K562 (cell line): ENCODE measurements around the gene CFDP1. TPM values are rescaled to one million over a fixed set of nuclear protein-coding genes. Genes with fewer than 3 reads are reported as not detected.

Experiments used
- GTF2E2 ChIP-seq: fragments of 200-800 bp; sonication (Bioruptor generic); IDR thresholded peaks from 2 replicates; pipeline ENCODE4 v1.6.1; 2016; ENCODE audit warnings: missing genetic modification characterization, missing compliant biosample characterization
- KAT7 ChIP-seq: sonication (generic); formaldehyde crosslinking; IDR thresholded peaks from 2 replicates; pipeline ENCODE4 v1.8.0; 2022; ENCODE audit warnings: missing genetic modification reagents, mild to moderate bottlenecking, borderline replicate concordance
- NRF1 ChIP-seq, 2 experiments: fragments of 450-650 bp; IDR thresholded peaks in 1 of 2; conservative IDR thresholded peaks in 1 of 2; 2 replicates each; pipeline ENCODE4 v1.6.1; 2014; ENCODE audit warnings: mild to moderate bottlenecking in 2 of 2
- OTX1 ChIP-seq: fragments of 450-650 bp; formaldehyde crosslinking; IDR thresholded peaks from 2 replicates; pipeline ENCODE4 v1.4.0; 2022; ENCODE audit warnings: mild to moderate bottlenecking
- PHF8 ChIP-seq: fragments of 200-600 bp; sonication (generic); IDR thresholded peaks from 2 replicates; pipeline ENCODE4 v1.6.1; 2012; ENCODE audit warnings: mixed run types, mild to moderate bottlenecking, inconsistent platforms, low read length, moderate library complexity, borderline replicate concordance
- POLR3A ChIP-seq: IDR thresholded peaks from 2 replicates; pipeline ENCODE4 v1.6.1; 2011; ENCODE audit warnings: borderline replicate concordance, mild to moderate bottlenecking, moderate library complexity; ENCODE audit not compliant: insufficient read length, insufficient read depth; ENCODE audit errors: extremely low read depth
- SIX5 ChIP-seq, 2 experiments: IDR thresholded peaks; 2 replicates each; pipeline ENCODE4 v1.6.1; 2011; ENCODE audit warnings: low read length in 2 of 2, borderline replicate concordance in 1 of 2, low read depth in 1 of 2, mild to moderate bottlenecking in 1 of 2, moderate library complexity in 1 of 2; ENCODE audit not compliant: insufficient read depth in 1 of 2
- SOX6 ChIP-seq: fragments of 450-650 bp; IDR thresholded peaks from 2 replicates; pipeline ENCODE4 v1.6.1; 2014; ENCODE audit warnings: mild to moderate bottlenecking
- TARDBP ChIP-seq: fragments of 450-650 bp; IDR thresholded peaks from 2 replicates; pipeline ENCODE4 v1.6.1; 2016
- YY1 ChIP-seq, 3 experiments: IDR thresholded peaks; 2 replicates each; pipeline ENCODE4 v1.6.1; 2011; ENCODE audit warnings: low read length in 2 of 3, mild to moderate bottlenecking in 2 of 3, moderate library complexity in 2 of 3, borderline replicate concordance in 1 of 3, control low read depth in 1 of 3, low read depth in 1 of 3; ENCODE audit not compliant: insufficient read depth in 3 of 3, insufficient replicate concordance in 2 of 3, control insufficient read depth in 1 of 3, insufficient read length in 1 of 3; ENCODE audit errors: extremely low read depth in 1 of 3
- ZFX ChIP-seq: sonication (generic); formaldehyde crosslinking; IDR thresholded peaks from 2 replicates; pipeline ENCODE4 v1.8.0; 2022; ENCODE audit warnings: mild to moderate bottlenecking, missing genetic modification reagents, moderate library complexity
- ZNF589 ChIP-seq: fragments of 200-800 bp; sonication (Bioruptor generic); IDR thresholded peaks from 2 replicates; pipeline ENCODE4 v1.6.1; 2016; ENCODE audit warnings: low read depth, missing genetic modification characterization, missing compliant biosample characterization
- polyA plus RNA-seq, 8 experiments: library from polyadenylated mRNA; depleted of rRNA in 4 of 8; stranded (reverse) in 5 of 8; unstranded in 3 of 8; fragments of >200 nt; fragmentation: Nextera tagmentation in 2 of 8; fragmentation: Illumina TruSeq in 1 of 8; extraction: Ambion mirVana in 2 of 8; extraction: Trizol in 1 of 8; gene quantifications; 2 replicates each; pipeline versions ENCODE4 v1.2.1 to v1.2.3, GENCODE V29; 2011 to 2014; ENCODE audit warnings: inconsistent platforms in 1 of 8, missing spikeins in 1 of 8
- total RNA-seq, 7 experiments: library from RNA; depleted of rRNA in 6 of 7; stranded (reverse); fragments of >200 nt in 6 of 7; fragmentation: Illumina TruSeq in 2 of 7; extraction: Trizol in 2 of 7; gene quantifications; 2 replicates each; pipeline versions ENCODE4 v1.2.1 to v1.2.3, GENCODE V29; 2011 to 2021; ENCODE audit warnings: low replicate concordance in 1 of 7
- TF ChIP-seq, protein P1 (sequence below): fragments of 200-600 bp; sonication (generic); IDR thresholded peaks from one replicate; pipeline ENCODE4 v1.6.1; 2012; ENCODE audit warnings: mild to moderate bottlenecking, low read depth, low read length, inconsistent platforms
- TF ChIP-seq, protein P2 (sequence below): fragments of 250-450 bp; sonication (Bioruptor Pico); IDR thresholded peaks from 2 replicates; pipeline ENCODE4 v1.5.0; 2020; ENCODE audit warnings: mild to moderate bottlenecking

CFDP1 gene
- total and polyA plus RNA-seq, 9 of the 15 experiments (the other 6 are each of a cell fraction or from before 2014, with no cell fraction given): 31.5 to 78.4 (median 61.7) TPM

DNA sequence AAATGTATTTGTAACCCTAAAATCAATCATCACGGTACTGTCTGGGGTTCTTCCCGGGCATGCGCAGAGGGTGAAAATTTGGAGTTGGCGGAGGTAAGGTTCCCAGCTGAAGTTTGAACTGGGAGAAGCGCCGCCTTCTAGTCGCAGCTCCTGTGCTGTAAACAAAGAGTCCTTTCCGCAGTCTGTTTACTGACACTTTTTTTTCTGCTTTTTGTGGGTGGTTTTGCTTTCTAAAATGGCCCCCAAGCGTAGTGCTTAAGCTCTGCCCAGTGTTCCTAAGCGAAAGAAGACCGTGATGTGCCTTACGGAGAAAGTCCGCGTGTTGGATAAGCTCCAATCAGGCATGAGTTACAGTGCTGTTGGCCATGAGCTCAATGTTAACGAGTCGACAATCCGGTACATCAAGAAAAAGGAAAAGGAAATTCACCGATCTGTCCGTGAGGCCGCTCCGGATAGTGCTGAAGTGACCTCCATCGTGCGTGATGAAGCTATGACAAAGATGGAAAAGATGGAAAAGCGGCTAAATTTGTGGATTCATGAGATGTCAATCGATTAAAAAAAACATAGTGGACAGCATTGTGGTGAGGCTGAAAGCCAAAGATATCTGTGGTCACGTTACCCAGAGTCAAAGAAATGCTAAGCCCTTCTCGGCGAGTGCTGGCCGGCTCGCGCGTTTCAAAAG lies 570 bp upstream of the CFDP1 start (continued):
- TF ChIP-seq, protein P1, sequence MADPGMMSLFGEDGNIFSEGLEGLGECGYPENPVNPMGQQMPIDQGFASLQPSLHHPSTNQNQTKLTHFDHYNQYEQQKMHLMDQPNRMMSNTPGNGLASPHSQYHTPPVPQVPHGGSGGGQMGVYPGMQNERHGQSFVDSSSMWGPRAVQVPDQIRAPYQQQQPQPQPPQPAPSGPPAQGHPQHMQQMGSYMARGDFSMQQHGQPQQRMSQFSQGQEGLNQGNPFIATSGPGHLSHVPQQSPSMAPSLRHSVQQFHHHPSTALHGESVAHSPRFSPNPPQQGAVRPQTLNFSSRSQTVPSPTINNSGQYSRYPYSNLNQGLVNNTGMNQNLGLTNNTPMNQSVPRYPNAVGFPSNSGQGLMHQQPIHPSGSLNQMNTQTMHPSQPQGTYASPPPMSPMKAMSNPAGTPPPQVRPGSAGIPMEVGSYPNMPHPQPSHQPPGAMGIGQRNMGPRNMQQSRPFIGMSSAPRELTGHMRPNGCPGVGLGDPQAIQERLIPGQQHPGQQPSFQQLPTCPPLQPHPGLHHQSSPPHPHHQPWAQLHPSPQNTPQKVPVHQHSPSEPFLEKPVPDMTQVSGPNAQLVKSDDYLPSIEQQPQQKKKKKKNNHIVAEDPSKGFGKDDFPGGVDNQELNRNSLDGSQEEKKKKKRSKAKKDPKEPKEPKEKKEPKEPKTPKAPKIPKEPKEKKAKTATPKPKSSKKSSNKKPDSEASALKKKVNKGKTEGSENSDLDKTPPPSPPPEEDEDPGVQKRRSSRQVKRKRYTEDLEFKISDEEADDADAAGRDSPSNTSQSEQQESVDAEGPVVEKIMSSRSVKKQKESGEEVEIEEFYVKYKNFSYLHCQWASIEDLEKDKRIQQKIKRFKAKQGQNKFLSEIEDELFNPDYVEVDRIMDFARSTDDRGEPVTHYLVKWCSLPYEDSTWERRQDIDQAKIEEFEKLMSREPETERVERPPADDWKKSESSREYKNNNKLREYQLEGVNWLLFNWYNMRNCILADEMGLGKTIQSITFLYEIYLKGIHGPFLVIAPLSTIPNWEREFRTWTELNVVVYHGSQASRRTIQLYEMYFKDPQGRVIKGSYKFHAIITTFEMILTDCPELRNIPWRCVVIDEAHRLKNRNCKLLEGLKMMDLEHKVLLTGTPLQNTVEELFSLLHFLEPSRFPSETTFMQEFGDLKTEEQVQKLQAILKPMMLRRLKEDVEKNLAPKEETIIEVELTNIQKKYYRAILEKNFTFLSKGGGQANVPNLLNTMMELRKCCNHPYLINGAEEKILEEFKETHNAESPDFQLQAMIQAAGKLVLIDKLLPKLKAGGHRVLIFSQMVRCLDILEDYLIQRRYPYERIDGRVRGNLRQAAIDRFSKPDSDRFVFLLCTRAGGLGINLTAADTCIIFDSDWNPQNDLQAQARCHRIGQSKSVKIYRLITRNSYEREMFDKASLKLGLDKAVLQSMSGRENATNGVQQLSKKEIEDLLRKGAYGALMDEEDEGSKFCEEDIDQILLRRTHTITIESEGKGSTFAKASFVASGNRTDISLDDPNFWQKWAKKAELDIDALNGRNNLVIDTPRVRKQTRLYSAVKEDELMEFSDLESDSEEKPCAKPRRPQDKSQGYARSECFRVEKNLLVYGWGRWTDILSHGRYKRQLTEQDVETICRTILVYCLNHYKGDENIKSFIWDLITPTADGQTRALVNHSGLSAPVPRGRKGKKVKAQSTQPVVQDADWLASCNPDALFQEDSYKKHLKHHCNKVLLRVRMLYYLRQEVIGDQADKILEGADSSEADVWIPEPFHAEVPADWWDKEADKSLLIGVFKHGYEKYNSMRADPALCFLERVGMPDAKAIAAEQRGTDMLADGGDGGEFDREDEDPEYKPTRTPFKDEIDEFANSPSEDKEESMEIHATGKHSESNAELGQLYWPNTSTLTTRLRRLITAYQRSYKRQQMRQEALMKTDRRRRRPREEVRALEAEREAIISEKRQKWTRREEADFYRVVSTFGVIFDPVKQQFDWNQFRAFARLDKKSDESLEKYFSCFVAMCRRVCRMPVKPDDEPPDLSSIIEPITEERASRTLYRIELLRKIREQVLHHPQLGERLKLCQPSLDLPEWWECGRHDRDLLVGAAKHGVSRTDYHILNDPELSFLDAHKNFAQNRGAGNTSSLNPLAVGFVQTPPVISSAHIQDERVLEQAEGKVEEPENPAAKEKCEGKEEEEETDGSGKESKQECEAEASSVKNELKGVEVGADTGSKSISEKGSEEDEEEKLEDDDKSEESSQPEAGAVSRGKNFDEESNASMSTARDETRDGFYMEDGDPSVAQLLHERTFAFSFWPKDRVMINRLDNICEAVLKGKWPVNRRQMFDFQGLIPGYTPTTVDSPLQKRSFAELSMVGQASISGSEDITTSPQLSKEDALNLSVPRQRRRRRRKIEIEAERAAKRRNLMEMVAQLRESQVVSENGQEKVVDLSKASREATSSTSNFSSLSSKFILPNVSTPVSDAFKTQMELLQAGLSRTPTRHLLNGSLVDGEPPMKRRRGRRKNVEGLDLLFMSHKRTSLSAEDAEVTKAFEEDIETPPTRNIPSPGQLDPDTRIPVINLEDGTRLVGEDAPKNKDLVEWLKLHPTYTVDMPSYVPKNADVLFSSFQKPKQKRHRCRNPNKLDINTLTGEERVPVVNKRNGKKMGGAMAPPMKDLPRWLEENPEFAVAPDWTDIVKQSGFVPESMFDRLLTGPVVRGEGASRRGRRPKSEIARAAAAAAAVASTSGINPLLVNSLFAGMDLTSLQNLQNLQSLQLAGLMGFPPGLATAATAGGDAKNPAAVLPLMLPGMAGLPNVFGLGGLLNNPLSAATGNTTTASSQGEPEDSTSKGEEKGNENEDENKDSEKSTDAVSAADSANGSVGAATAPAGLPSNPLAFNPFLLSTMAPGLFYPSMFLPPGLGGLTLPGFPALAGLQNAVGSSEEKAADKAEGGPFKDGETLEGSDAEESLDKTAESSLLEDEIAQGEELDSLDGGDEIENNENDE: no peak
- TF ChIP-seq GTF2E2 (no peak; the same call in 1 of the 2 replicates), YY1 (IDR thresholded peaks at IDR 0.05; ENCODE audit: borderline replicate concordance in 1 of 3, control insufficient read depth in 1 of 3, extremely low read depth in 1 of 3, insufficient read depth in 3 of 3, insufficient read length in 1 of 3, insufficient replicate concordance in 2 of 3, low read depth in 1 of 3, low read length in 2 of 3) (peak; percentile 66 to 96 (median 82)), NRF1 (conservative IDR thresholded peaks at IDR 0.05 in 1 of 2, IDR thresholded peaks at IDR 0.05 in 1 of 2) (peak; percentile 99; a peak in 3 of 4 replicates), ZNF589 (CRISPR knock-in tag) (no peak), PHF8 (peak; percentile 60), SOX6 (no peak), KAT7 (0 out of 2 replicates have a peak, but pooled peaks have one; percentile 7), OTX1 (CRISPR knock-in tag) (no peak), TARDBP (no peak), ZFX (CRISPR knock-in tag) (peak; percentile 43; the same call in 1 of the 2 replicates), POLR3A (no peak), SIX5 (IDR thresholded peaks at IDR 0.05; ENCODE audit: borderline replicate concordance in 1 of 2, insufficient read depth in 1 of 2, low read depth in 1 of 2, low read length in 2 of 2) (no peak)
- TF ChIP-seq, protein P2, sequence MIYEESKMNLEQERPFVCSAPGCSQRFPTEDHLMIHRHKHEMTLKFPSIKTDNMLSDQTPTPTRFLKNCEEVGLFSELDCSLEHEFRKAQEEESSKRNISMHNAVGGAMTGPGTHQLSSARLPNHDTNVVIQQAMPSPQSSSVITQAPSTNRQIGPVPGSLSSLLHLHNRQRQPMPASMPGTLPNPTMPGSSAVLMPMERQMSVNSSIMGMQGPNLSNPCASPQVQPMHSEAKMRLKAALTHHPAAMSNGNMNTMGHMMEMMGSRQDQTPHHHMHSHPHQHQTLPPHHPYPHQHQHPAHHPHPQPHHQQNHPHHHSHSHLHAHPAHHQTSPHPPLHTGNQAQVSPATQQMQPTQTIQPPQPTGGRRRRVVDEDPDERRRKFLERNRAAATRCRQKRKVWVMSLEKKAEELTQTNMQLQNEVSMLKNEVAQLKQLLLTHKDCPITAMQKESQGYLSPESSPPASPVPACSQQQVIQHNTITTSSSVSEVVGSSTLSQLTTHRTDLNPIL (CRISPR knock-in tag): no peak
